HUES64 (cell line): ENCODE measurements around the gene CLMN.

ENCODE experiments used
- H3K27ac ChIP-seq: 2 replicates; pipeline ENCODE4 v1.7.0; 2013; ENCODE audit warnings: low read depth, low read length, inconsistent platforms
- H3K27me3 ChIP-seq: 2 replicates; pipeline ENCODE4 v1.6.1; 2013; ENCODE audit warnings: mild to moderate bottlenecking, low read length; ENCODE audit not compliant: insufficient read depth
- H3K36me3 ChIP-seq: 2 replicates; pipeline ENCODE4 v1.6.1; 2013; ENCODE audit warnings: mild to moderate bottlenecking, low read length; ENCODE audit not compliant: insufficient read depth
- H3K4me1 ChIP-seq: 2 replicates; pipeline ENCODE4 v1.6.1; 2013; ENCODE audit warnings: mild to moderate bottlenecking, low read length, moderate library complexity; ENCODE audit not compliant: insufficient read depth
- H3K4me3 ChIP-seq: 2 replicates; pipeline ENCODE4 v1.5.1; 2013; ENCODE audit warnings: mild to moderate bottlenecking, low read length, moderate library complexity
- H3K9ac ChIP-seq: 2 replicates; pipeline ENCODE4 v1.6.1; 2013; ENCODE audit warnings: mild to moderate bottlenecking, low read depth, low read length
- H3K9me3 ChIP-seq: 2 replicates; pipeline ENCODE4 v1.6.1; 2013; ENCODE audit warnings: low read depth, low read length; ENCODE audit not compliant: insufficient read depth
- WGBS: fragments of 150-250, 120-280 bp; methylation state at CpG from one replicate; pipeline ENCODE4 v1.1.7; 2013; ENCODE audit warnings: missing lambda C conversion rate; 5-methylcytosine and 5-hydroxymethylcytosine counted together

The CLMN gene

DNA sequence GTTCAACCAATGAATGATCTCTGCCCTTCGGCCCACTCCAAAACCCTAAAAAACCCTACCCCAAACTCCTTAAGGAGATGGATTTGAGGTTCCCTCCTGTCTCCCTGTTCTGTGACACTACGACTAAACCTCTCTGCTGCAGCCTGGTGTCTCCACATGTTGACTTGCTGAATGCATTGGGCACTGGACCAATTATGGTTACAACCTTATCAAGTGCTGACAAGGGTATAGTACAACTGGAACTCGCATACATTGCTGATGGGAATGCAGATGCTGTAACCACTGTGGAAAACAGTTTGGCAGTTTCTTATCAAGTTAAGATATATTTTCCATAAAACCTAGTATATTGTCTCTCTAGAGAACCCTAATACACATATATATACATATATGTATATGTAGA is 156.0 kb downstream of the CLMN start:
- peaks cover 12% of the 10 kb centered on the region for H3K4me1 ChIP-seq
- peaks cover 7% of the 10 kb centered on the region for H3K9me3 ChIP-seq
- WGBS, result 95% methylated on average over 3 of the region's 3 CpGs
- H3K9ac ChIP-seq, result no peak overlapping the region
- no peaks in the 10 kb centered on the region for H3K27me3 ChIP-seq
- no peak overlapping the region for H3K27ac ChIP-seq
- H3K4me3 ChIP-seq, result no peak overlapping the region
- no peaks in the 10 kb centered on the region for H3K36me3 ChIP-seq

- H3K4me3 ChIP-seq, result no peak overlapping the region
Observed at GRCh38 chr14:95163132-95163531, 156.6 kb downstream of the CLMN start.

GRCh38 chr14:95162641-95163040 is 157.1 kb downstream of the CLMN start:
- Histone ChIP-seq H3K27me3 (no peaks in the 10 kb centered on the region), H3K9me3 (peaks cover 7% of the 10 kb centered on the region), H3K4me3 (no peak overlapping the region), H3K36me3 (no peaks in the 10 kb centered on the region), H3K4me1 (peaks cover 16% of the 10 kb centered on the region), H3K9ac (no peak overlapping the region), H3K27ac (no peak overlapping the region)
- WGBS, result 31% methylated on average over 2 of the region's 2 CpGs

More at GRCh38 chr14:95163132-95163531, 156.6 kb downstream of the CLMN start:
- H3K36me3 ChIP-seq, result no peaks in the 10 kb centered on the region
- no peaks in the 10 kb centered on the region for H3K27me3 ChIP-seq
- no peak overlapping the region for H3K9ac ChIP-seq
- H3K9me3 ChIP-seq, result peaks cover 7% of the 10 kb centered on the region
- 92% methylated on average over 2 of the region's 2 CpGs for WGBS
- H3K4me1 ChIP-seq, result peaks cover 14% of the 10 kb centered on the region
- no peak overlapping the region for H3K27ac ChIP-seq

GRCh38 chr14:95157327-95158189 is 162.2 kb downstream of the CLMN start, which contains the start of gene DICER1:
Gene DICER1 (minus strand): TSS chr14:95157529. CDS start chr14:95133458, 24,071 bp downstream.
- Histone ChIP-seq H3K27me3 (no peaks in the 10 kb centered on the region), H3K9ac (peak within 1 kb of the TSS; percentile 90), H3K9me3 (no peaks in the 10 kb centered on the region), H3K27ac (peak within 1 kb of the TSS; percentile 82), H3K4me3 (peak within 1 kb of the TSS; percentile 85), H3K36me3 (no peaks in the 10 kb centered on the region), H3K4me1 (peaks cover 18% of the 10 kb centered on the region)
- under 1% methylated on average over 75 of the region's 77 CpGs for WGBS

DNA sequence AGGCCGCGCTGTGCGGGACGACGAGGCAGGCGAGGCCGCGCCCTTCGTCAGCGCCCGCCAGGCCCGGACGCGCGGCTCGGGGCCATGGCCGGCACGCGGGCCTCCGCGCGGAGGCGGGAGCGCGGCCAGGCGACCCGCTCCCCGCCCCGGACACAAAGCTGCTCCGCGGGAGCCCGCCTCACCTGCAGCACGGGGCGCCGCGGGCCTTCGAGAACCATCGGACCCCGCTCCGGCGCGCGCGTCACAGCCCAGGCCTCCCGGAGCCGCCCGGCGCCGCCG is 162.7 kb downstream of the CLMN start:
- peaks cover 14% of the 10 kb centered on the region for H3K4me1 ChIP-seq
- peak overlapping the region; percentile 90 for H3K9ac ChIP-seq
- no peaks in the 10 kb centered on the region for H3K9me3 ChIP-seq
- H3K36me3 ChIP-seq, result no peaks in the 10 kb centered on the region
- H3K27ac ChIP-seq, result peak overlapping the region; percentile 82; the same call in 1 of the 2 replicates
- under 1% methylated on average over 50 of the region's 50 CpGs for WGBS
- H3K27me3 ChIP-seq, result no peaks in the 10 kb centered on the region
- H3K4me3 ChIP-seq, result peak overlapping the region; percentile 85

GRCh38 chr14:95156161-95157047 is 163.3 kb downstream of the CLMN start:
- Histone ChIP-seq H3K27me3 (no peaks in the 10 kb centered on the region), H3K4me1 (peaks cover 17% of the 10 kb centered on the region), H3K9me3 (no peaks in the 10 kb centered on the region), H3K27ac (no peak overlapping the region; the same call in 1 of the 2 replicates), H3K36me3 (no peaks in the 10 kb centered on the region), H3K4me3 (peak overlapping the region; percentile 85), H3K9ac (peak overlapping the region; percentile 90)
- WGBS, result 2% methylated on average over 48 of the region's 48 CpGs

DNA sequence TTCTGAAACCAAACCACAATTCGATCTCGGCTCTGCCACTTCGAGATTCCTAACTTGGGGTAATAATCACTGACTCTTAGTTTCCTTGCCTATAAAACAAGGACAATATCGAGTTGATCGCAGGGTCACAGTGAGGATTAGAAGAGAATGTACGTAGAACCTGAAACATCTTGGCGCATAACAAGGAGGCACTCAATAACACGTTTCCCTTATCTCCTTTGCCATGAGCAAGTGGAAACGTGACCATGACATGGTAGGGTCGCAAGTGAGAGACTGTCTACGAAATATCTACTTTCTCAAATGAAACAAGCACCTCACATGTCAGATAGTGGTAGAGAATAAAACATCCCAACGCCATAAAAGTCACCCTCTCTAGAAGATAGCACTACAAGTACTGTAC is 164.7 kb downstream of the CLMN start:
- Histone ChIP-seq H3K4me3 (peak overlapping the region; percentile 85; the same call in 1 of the 2 replicates), H3K36me3 (no peaks in the 10 kb centered on the region), H3K27ac (no peak overlapping the region), H3K27me3 (no peaks in the 10 kb centered on the region), H3K9ac (no peak overlapping the region), H3K4me1 (peaks cover 17% of the 10 kb centered on the region), H3K9me3 (no peaks in the 10 kb centered on the region)
- 94% methylated on average over 12 of the region's 12 CpGs for WGBS

DNA sequence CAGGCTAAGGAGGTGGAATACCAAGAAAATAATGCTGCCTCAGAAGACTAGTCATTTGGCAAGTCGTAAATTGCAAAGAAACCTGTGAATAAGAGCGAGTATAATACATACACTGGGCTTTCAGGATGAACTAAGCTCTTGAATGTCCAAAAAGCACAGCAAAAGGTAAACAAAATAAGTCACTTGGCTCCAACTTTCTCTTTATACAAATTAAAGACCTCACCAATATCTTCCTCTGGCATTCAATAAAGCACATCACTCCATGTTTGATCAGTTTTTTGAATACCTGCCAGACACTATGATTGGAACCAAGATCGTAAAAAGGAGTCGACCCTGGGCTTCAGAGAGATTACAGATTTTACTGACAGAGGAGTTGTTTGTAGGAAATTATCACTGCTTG is 165.8 kb downstream of the CLMN start:
- Histone ChIP-seq H3K4me1 (peaks cover 17% of the 10 kb centered on the region), H3K36me3 (no peaks in the 10 kb centered on the region), H3K9me3 (no peaks in the 10 kb centered on the region), H3K27me3 (no peaks in the 10 kb centered on the region), H3K9ac (no peak overlapping the region), H3K4me3 (no peak overlapping the region), H3K27ac (no peak overlapping the region)
- WGBS, result 91% methylated on average over 4 of the region's 4 CpGs

DNA sequence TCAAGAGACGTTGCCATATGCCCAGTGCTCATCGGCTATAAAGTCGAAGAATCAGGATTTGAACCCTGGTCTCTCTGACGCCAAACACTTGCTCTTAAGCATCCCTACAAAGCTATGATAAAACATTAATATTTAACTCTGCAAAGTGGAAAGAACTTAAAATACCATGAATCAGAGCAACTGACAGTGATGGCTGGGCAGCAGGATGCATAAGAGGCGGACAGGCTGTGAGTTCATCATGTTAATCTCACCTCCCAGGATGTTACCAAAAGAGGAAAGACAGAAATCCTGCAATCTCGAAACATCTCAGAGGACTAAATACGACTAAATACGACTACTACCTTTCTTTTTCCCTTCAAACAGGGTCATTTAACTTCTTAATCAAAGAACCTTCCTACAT is 168.1 kb downstream of the CLMN start:
- H3K4me3 ChIP-seq, result no peak overlapping the region
- no peak overlapping the region for H3K9ac ChIP-seq
- H3K27ac ChIP-seq, result no peak overlapping the region
- H3K36me3 ChIP-seq, result no peaks in the 10 kb centered on the region
- 86% methylated on average over 8 of the region's 8 CpGs for WGBS
- H3K9me3 ChIP-seq, result 0 out of 2 replicates have a peak, but pooled peaks cover under 1% of the 10 kb centered on the region
- H3K4me1 ChIP-seq, result peaks cover 23% of the 10 kb centered on the region
- H3K27me3 ChIP-seq, result no peaks in the 10 kb centered on the region

DNA sequence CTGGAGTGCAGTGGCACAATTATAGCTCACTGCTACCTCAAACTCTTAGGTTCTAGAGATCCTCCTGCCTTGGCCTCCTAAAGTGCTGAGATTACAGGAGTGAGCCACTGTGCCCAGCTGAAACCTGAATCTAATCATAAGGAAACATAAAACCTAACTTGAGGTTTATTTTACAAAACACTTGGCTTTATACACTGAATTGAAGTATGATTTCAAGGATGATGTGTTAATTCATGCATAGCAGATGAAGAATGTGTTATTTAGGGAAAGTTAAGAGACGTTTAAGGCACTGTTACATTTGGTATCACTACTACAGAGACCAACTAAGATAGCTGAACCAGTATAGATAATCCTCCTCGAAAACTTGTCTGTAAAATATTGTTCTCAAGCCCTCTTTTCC is 168.8 kb downstream of the CLMN start:
- Histone ChIP-seq H3K9ac (no peak overlapping the region), H3K4me1 (peaks cover 23% of the 10 kb centered on the region)
- WGBS, result 84% methylated on average over 2 of the region's 2 CpGs

GRCh38 chr14:95149441-95149840 is 170.3 kb downstream of the CLMN start:
- Histone ChIP-seq H3K27ac (no peak overlapping the region), H3K4me1 (peaks cover 18% of the 10 kb centered on the region)

More for the DNA sequence above, 168.8 kb downstream of the CLMN start:
- peaks cover 3% of the 10 kb centered on the region; the same call in 1 of the 2 replicates for H3K36me3 ChIP-seq
- H3K27me3 ChIP-seq, result no peaks in the 10 kb centered on the region
- H3K4me3 ChIP-seq, result no peak overlapping the region
- H3K27ac ChIP-seq, result no peak overlapping the region
- H3K9me3 ChIP-seq, result peaks cover 3% of the 10 kb centered on the region; the same call in 1 of the 2 replicates

More at GRCh38 chr14:95149441-95149840, 170.3 kb downstream of the CLMN start:
- 81% methylated on average over 1 of the region's 3 CpGs for WGBS
- Histone ChIP-seq H3K4me3 (no peak overlapping the region), H3K36me3 (peaks cover 3% of the 10 kb centered on the region; the same call in 1 of the 2 replicates), H3K27me3 (no peaks in the 10 kb centered on the region), H3K9me3 (peaks cover 9% of the 10 kb centered on the region; the same call in 1 of the 2 replicates), H3K9ac (no peak overlapping the region)
